Endothelial cell (in vitro differentiated cells): ENCODE data around the gene TLL2. TPM values are rescaled to one million over a fixed set of nuclear protein-coding genes. Genes with fewer than 3 reads are reported as not detected.

ENCODE experiments used
- DNase-seq: peaks from one replicate; pipeline ENCODE4 v3.0.0; 2021; ENCODE audit warnings: low spot score
- H3K27ac Mint-ChIP-seq: one replicate; pipeline ENCODE4 v1.8.0; 2021; ENCODE audit warnings: mixed read lengths, inconsistent platforms; ENCODE audit not compliant: unreplicated experiment
- H3K27me3 Mint-ChIP-seq: one replicate; pipeline ENCODE4 v1.8.0; 2021; ENCODE audit warnings: mild to moderate bottlenecking, moderate library complexity, mixed read lengths, inconsistent platforms; ENCODE audit not compliant: unreplicated experiment
- H3K36me3 Mint-ChIP-seq: one replicate; pipeline ENCODE4 v1.8.0; 2021; ENCODE audit warnings: mild to moderate bottlenecking, low read depth, mixed read lengths, inconsistent platforms; ENCODE audit not compliant: unreplicated experiment
- H3K4me1 Mint-ChIP-seq: one replicate; pipeline ENCODE4 v1.8.0; 2021; ENCODE audit warnings: mild to moderate bottlenecking, mixed read lengths, inconsistent platforms; ENCODE audit not compliant: unreplicated experiment
- H3K4me3 Mint-ChIP-seq: one replicate; pipeline ENCODE4 v1.8.0; 2021; ENCODE audit warnings: mild to moderate bottlenecking, mixed read lengths, inconsistent platforms; ENCODE audit not compliant: unreplicated experiment
- H3K9me3 Mint-ChIP-seq: one replicate; pipeline ENCODE4 v1.8.0; 2021; ENCODE audit warnings: mixed read lengths, inconsistent platforms; ENCODE audit not compliant: unreplicated experiment
- CTCF ChIP-seq: fragments of 200-600 bp; sonication (generic); IDR thresholded peaks from one replicate; pipeline ENCODE4 v1.5.0; 2021; ENCODE audit warnings: antibody characterized with exemption; ENCODE audit not compliant: unreplicated experiment
- total RNA-seq: library from RNA; stranded (reverse); fragmentation: NEBNext Ultra II Directional; extraction: Animal tissue kit (Norgen Biotek cat#: 25700); gene quantifications from one replicate; pipeline ENCODE4 v1.2.1, GENCODE V29; 2021; ENCODE audit not compliant: unreplicated experiment

TLL2 gene
- total RNA-seq, 1 donor from 2014 or later = 0.41 TPM

DNA sequence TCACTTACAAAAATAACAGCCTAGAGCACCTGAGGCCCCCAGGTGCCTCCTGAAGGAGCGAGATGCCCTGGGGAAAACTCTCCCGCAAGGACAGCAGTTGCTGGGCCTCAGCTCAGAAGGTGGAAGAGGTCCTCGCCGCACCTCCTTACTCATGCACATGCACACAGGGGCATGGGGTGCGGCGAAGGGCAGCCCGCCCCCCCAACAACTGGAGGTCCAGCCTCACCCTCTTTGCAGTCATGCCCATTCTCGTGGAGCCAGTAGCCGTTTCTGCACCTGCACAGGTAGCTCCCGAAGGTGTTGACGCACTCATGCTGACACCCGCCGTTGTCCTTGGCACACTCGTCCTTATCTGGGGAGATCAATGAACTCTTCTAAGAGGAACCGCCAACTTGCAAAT, 135.0 kb downstream of the TLL2 start:
- H3K4me1 Mint-ChIP-seq = peaks cover 3% of the 10 kb centered on the region
- H3K4me3 Mint-ChIP-seq = no peak overlapping the region
- H3K9me3 Mint-ChIP-seq = no peaks in the 10 kb centered on the region
- no peak for TF ChIP-seq CTCF
- H3K27me3 Mint-ChIP-seq = peaks cover 9% of the 10 kb centered on the region
- no peak overlapping the region for H3K27ac Mint-ChIP-seq
- H3K36me3 Mint-ChIP-seq = peaks cover 5% of the 10 kb centered on the region
- no peak for DNase-seq

DNA sequence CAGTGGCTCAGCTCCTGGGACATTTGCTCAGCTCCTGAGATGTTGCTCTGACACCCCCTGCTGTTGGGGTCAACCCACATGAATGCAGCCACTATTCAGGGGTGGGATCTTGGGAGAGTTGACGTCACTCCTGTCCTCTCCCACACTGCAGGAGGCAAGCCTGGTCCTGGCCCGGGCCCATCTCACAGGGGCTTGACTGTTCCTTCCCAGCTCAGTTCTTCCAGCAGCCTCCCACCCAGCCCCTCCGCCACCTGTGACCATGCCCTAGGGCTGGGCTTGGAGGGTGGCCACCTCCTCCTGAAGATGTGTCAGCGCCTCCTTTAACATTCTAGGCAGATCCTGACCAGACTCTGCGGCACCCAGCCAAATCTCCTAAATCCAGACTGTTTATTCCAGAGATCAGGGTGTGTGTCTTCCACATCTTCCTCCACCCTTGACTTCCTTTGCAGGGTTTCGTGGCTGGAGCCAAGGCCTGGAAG, 135.9 kb downstream of the TLL2 start:
- H3K27ac Mint-ChIP-seq = no peak overlapping the region
- no peak for TF ChIP-seq CTCF
- H3K4me1 Mint-ChIP-seq = peaks cover 3% of the 10 kb centered on the region
- no peak for DNase-seq
- no peak overlapping the region for H3K4me3 Mint-ChIP-seq
- no peaks in the 10 kb centered on the region for H3K9me3 Mint-ChIP-seq
- peaks cover 15% of the 10 kb centered on the region for H3K27me3 Mint-ChIP-seq
- H3K36me3 Mint-ChIP-seq = peaks cover 5% of the 10 kb centered on the region

GRCh38 chr10:96376483-96376882, 137.2 kb downstream of the TLL2 start:
- peaks cover 3% of the 10 kb centered on the region for H3K36me3 Mint-ChIP-seq
- no peak overlapping the region for H3K4me3 Mint-ChIP-seq
- no peak overlapping the region for H3K27ac Mint-ChIP-seq
- peaks cover 15% of the 10 kb centered on the region for H3K27me3 Mint-ChIP-seq
- no peak for DNase-seq
- peaks cover 3% of the 10 kb centered on the region for H3K4me1 Mint-ChIP-seq
- TF ChIP-seq CTCF = no peak
- H3K9me3 Mint-ChIP-seq = no peaks in the 10 kb centered on the region

GRCh38 chr10:96374985-96375830, 138.5 kb downstream of the TLL2 start:
- peak overlapping the region; percentile 71 for H3K4me3 Mint-ChIP-seq
- H3K27me3 Mint-ChIP-seq = peaks cover 12% of the 10 kb centered on the region
- H3K4me1 Mint-ChIP-seq = peaks cover 3% of the 10 kb centered on the region
- H3K9me3 Mint-ChIP-seq = no peaks in the 10 kb centered on the region
- H3K36me3 Mint-ChIP-seq = no peaks in the 10 kb centered on the region
- peak; percentile 82 for TF ChIP-seq CTCF
- no peak overlapping the region for H3K27ac Mint-ChIP-seq
- peak; percentile 93 for DNase-seq

DNA sequence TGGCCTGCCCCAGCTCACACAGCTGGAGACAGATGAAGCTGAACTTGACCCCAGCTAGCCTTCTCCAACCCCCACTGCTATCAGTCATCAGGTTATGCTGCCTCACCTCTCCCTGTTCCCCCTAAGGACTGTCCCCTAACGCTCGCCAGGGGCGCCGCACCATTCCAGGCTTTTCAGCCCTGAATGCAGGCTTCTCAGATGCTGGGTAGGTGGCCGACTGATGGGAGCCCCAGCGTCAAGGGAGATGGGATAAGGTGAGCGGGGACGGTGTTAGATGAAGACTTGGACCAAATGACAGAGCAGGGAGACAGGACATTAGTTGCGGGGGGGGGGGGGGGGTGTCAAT, 139.1 kb downstream of the TLL2 start:
- H3K36me3 Mint-ChIP-seq = no peaks in the 10 kb centered on the region
- peaks cover 12% of the 10 kb centered on the region for H3K27me3 Mint-ChIP-seq
- H3K9me3 Mint-ChIP-seq = no peaks in the 10 kb centered on the region
- DNase-seq = peak; percentile 22
- no peak overlapping the region for H3K27ac Mint-ChIP-seq
- H3K4me3 Mint-ChIP-seq = peak overlapping the region; percentile 71
- no peak for TF ChIP-seq CTCF
- H3K4me1 Mint-ChIP-seq = peaks cover 3% of the 10 kb centered on the region
